ENCODE measurements around the gene ADAMTS3. TPM values are rescaled to one million over a fixed set of nuclear protein-coding genes. Genes with fewer than 3 reads are reported as not detected.

The ADAMTS3 gene
- total RNA-seq, 2 donors from 2014 or later: 5.8 to 13.0 TPM

DNA sequence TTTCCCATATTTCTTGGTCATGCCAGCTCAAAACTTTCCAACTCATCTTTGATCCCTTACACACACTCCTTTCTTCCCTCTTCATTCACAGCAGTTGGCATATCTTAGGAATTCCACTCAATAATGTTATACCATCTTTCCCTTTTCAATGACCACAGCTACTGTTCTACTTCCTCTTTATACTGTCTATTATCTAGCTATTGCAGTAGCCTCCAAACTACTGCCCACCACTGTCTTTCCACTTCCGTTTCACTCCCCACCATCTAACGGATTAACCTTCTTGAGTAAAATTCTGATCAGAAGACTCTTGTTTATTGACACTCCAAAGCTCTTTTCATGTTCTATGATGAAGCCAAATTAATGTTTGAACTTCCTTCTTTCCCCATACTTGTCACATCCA lies 55.8 kb downstream of the ADAMTS3 start:
- H3K27ac ChIP-seq (ENCODE audit: low read depth, low read length): no peak overlapping the region
- H3K4me3 ChIP-seq (ENCODE audit: low read length): no peak overlapping the region
- no peaks in the 10 kb centered on the region for H3K9me3 ChIP-seq (ENCODE audit: control insufficient read depth, low read length)
- H3K36me3 Mint-ChIP-seq (ENCODE audit: low read depth): no peaks in the 10 kb centered on the region
- WGBS, 2 experiments (ENCODE audit: insufficient coverage in 1 of 2, insufficient read length in 1 of 2): 89 to 95% methylated on average over 2 of the region's 2 CpGs
- H3K27ac Mint-ChIP-seq: no peak overlapping the region
- H3K27me3 Mint-ChIP-seq (ENCODE audit: insufficient read depth): no peaks in the 10 kb centered on the region
- H3K36me3 ChIP-seq (ENCODE audit: control insufficient read depth, insufficient read depth, low read length): no peaks in the 10 kb centered on the region
- H3K27me3 ChIP-seq (ENCODE audit: control insufficient read depth, insufficient read depth, low read length, poor library complexity, severe bottlenecking): no peaks in the 10 kb centered on the region
- H3K4me3 Mint-ChIP-seq: no peak overlapping the region
- TF ChIP-seq, protein P1, sequence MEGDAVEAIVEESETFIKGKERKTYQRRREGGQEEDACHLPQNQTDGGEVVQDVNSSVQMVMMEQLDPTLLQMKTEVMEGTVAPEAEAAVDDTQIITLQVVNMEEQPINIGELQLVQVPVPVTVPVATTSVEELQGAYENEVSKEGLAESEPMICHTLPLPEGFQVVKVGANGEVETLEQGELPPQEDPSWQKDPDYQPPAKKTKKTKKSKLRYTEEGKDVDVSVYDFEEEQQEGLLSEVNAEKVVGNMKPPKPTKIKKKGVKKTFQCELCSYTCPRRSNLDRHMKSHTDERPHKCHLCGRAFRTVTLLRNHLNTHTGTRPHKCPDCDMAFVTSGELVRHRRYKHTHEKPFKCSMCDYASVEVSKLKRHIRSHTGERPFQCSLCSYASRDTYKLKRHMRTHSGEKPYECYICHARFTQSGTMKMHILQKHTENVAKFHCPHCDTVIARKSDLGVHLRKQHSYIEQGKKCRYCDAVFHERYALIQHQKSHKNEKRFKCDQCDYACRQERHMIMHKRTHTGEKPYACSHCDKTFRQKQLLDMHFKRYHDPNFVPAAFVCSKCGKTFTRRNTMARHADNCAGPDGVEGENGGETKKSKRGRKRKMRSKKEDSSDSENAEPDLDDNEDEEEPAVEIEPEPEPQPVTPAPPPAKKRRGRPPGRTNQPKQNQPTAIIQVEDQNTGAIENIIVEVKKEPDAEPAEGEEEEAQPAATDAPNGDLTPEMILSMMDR (conservative IDR thresholded peaks at IDR 0.05): no peak
- no peaks in the 10 kb centered on the region for H3K4me1 ChIP-seq (ENCODE audit: control insufficient read depth, insufficient read depth, low read length)
- peaks cover 10% of the 10 kb centered on the region for H3K9me3 Mint-ChIP-seq
- DNase-seq: no peak
- H3K9ac ChIP-seq (ENCODE audit: extremely low read depth, low read length, poor library complexity, severe bottlenecking): no peak overlapping the region
- H3K4me1 Mint-ChIP-seq: no peaks in the 10 kb centered on the region

DNA sequence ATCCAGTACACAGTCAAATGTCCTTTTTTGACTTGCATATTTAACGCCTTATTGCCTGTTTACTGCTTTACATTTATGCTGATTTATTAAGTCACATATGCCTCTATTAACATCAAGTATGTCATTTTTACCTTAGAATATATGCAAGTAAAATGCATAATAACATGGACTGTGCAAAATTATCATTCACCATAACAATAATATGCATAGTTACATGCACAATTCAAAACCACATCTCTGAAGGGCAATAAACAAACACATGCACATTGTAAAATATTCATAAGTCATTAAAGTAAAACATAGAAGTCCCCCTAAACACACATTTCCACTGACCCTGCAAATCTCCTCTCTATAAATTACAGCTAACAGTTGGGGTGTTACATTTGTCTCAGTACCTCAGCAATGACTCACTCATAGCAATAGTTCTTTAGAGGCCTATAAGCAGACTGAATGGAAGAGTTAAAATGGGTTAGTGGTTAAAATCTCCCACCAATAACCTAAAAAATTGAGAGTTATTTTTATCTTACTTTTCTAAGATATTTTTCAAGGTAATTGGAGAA lies 61.1 kb downstream of the ADAMTS3 start:
- no peak overlapping the region for H3K27ac ChIP-seq (ENCODE audit: low read depth, low read length)
- no peaks in the 10 kb centered on the region for H3K9me3 ChIP-seq (ENCODE audit: control insufficient read depth, low read length)
- DNase-seq: no peak
- no peak overlapping the region for H3K4me3 ChIP-seq (ENCODE audit: low read length)
- Mint-ChIP-seq H3K4me3 (no peak overlapping the region), H3K9me3 (no peaks in the 10 kb centered on the region), H3K27ac (no peak overlapping the region), H3K36me3 (ENCODE audit: low read depth) (no peaks in the 10 kb centered on the region), H3K4me1 (peaks cover 3% of the 10 kb centered on the region), H3K27me3 (ENCODE audit: insufficient read depth) (no peaks in the 10 kb centered on the region)
- TF ChIP-seq, protein P1 (conservative IDR thresholded peaks at IDR 0.05): no peak
- WGBS, 2 experiments (ENCODE audit: insufficient coverage in 1 of 2, insufficient read length in 1 of 2): 96% methylated on average over 1 of the region's 1 CpG; no CpG with 5 or more reads in 1 of the 2 experiments
- no peaks in the 10 kb centered on the region for H3K27me3 ChIP-seq (ENCODE audit: control insufficient read depth, insufficient read depth, low read length, poor library complexity, severe bottlenecking)
- H3K4me1 ChIP-seq (ENCODE audit: control insufficient read depth, insufficient read depth, low read length): no peaks in the 10 kb centered on the region
- H3K36me3 ChIP-seq (ENCODE audit: control insufficient read depth, insufficient read depth, low read length): no peaks in the 10 kb centered on the region
- no peak overlapping the region for H3K9ac ChIP-seq (ENCODE audit: extremely low read depth, low read length, poor library complexity, severe bottlenecking)

GRCh38 chr4:72507167-72507566 lies 61.9 kb downstream of the ADAMTS3 start:
- Mint-ChIP-seq H3K9me3 (no peaks in the 10 kb centered on the region), H3K4me3 (no peak overlapping the region), H3K27me3 (ENCODE audit: insufficient read depth) (no peaks in the 10 kb centered on the region), H3K36me3 (ENCODE audit: low read depth) (no peaks in the 10 kb centered on the region), H3K4me1 (peaks cover 3% of the 10 kb centered on the region), H3K27ac (no peak overlapping the region)
- no peak overlapping the region for H3K4me3 ChIP-seq (ENCODE audit: low read length)
- 61 to 87% methylated on average over 2 of the region's 2 CpGs for WGBS, 2 experiments (ENCODE audit: insufficient coverage in 1 of 2, insufficient read length in 1 of 2)
- no peak overlapping the region for H3K9ac ChIP-seq (ENCODE audit: extremely low read depth, low read length, poor library complexity, severe bottlenecking)
- H3K27me3 ChIP-seq (ENCODE audit: control insufficient read depth, insufficient read depth, low read length, poor library complexity, severe bottlenecking): no peaks in the 10 kb centered on the region
- TF ChIP-seq, protein P1 (conservative IDR thresholded peaks at IDR 0.05): no peak
- no peak for DNase-seq
- H3K9me3 ChIP-seq (ENCODE audit: control insufficient read depth, low read length): no peaks in the 10 kb centered on the region
- no peak overlapping the region for H3K27ac ChIP-seq (ENCODE audit: low read depth, low read length)
- H3K36me3 ChIP-seq (ENCODE audit: control insufficient read depth, insufficient read depth, low read length): no peaks in the 10 kb centered on the region
- no peaks in the 10 kb centered on the region for H3K4me1 ChIP-seq (ENCODE audit: control insufficient read depth, insufficient read depth, low read length)
